ENCODE measurements around the gene DHRS9. TPM values are rescaled to one million over a fixed set of nuclear protein-coding genes. Genes with fewer than 3 reads are reported as not detected.

The DHRS9 gene
- not detected in 2 replicates for total RNA-seq (2014; rRNA removed; shearing (Covaris generic))
- not detected in 2 replicates for polyA plus RNA-seq (2016; fragmentation: Nextera tagmentation; extraction: Ambion mirVana)
- long read RNA-seq: 0 reads

GRCh38 chr2:169069341-169069740 is at the start of gene DHRS9:
DHRS9 (plus strand) TSS chr2:169069563; CDS start chr2:169081582, 12,019 bp downstream.
- no peak within 1 kb of the TSS for H3K4me2 ChIP-seq
- Mint-ChIP-seq H3K9me3 (no peaks in the 10 kb centered on the region; the same call in 2 of the 3 replicates), H3K27me3 (ENCODE audit: insufficient read depth, low read depth, poor library complexity) (no peaks in the 10 kb centered on the region)

More at GRCh38 chr2:169069341-169069740, at the start of gene DHRS9:
- H3K4me1 ChIP-seq (ENCODE audit: insufficient read depth): no peaks in the 10 kb centered on the region
- no peak for DNase-seq (ENCODE audit: low spot score)
- no peaks in the 10 kb centered on the region for H3K27me3 ChIP-seq (ENCODE audit: insufficient read depth)
- no peaks in the 10 kb centered on the region for H3K9me2 ChIP-seq (ENCODE audit: insufficient read depth)
- H3K36me3 ChIP-seq (ENCODE audit: insufficient read depth): no peaks in the 10 kb centered on the region
- no peak for ATAC-seq
- H3F3A ChIP-seq (replicated peaks; ENCODE audit: low read depth): no peaks in the 10 kb centered on the region
- no peak within 1 kb of the TSS for H3K27ac ChIP-seq (ENCODE audit: low read depth)
- no peak within 1 kb of the TSS for H3K4me3 Mint-ChIP-seq
- TF ChIP-seq ZNF462 (CRISPR knock-in tag; IDR thresholded peaks at IDR 0.05) (no peak), ETS1 (IDR thresholded peaks at IDR 0.05) (no peak), ZNF114 (CRISPR knock-in tag; IDR thresholded peaks at IDR 0.05) (no peak), REST (IDR thresholded peaks at IDR 0.05; ENCODE audit: unreplicated experiment) (no peak), POLR2AphosphoS5 (IDR thresholded peaks at IDR 0.05; ENCODE audit: low read depth) (no peak), EZH2phosphoT487 (IDR thresholded peaks at IDR 0.05; ENCODE audit: unreplicated experiment) (no peak)
- no peaks in the 10 kb centered on the region for H3K36me3 Mint-ChIP-seq (ENCODE audit: low read depth)
- no peak within 1 kb of the TSS for H2AFZ ChIP-seq
- no peaks in the 10 kb centered on the region for H4K20me1 ChIP-seq (replicated peaks; ENCODE audit: insufficient read depth)
- no peaks in the 10 kb centered on the region for H3K79me2 ChIP-seq (replicated peaks; ENCODE audit: insufficient read depth)
- no peak within 1 kb of the TSS for H3K27ac Mint-ChIP-seq
- H3K4me3 ChIP-seq: no peak within 1 kb of the TSS
- H3K4me1 Mint-ChIP-seq: no peaks in the 10 kb centered on the region
